ENCODE data around the gene IDUA. TPM values are rescaled to one million over a fixed set of nuclear protein-coding genes. Genes with fewer than 3 reads are reported as not detected.
"Not testable (repeated sequence)": the region's sequence is repeated elsewhere in the genome, so short reads cannot be mapped to it uniquely, and the experiment has no call there.

IDUA gene
- total and polyA plus RNA-seq, 12 donors = 4.6 to 13.3 (median 8.7) TPM

DNA sequence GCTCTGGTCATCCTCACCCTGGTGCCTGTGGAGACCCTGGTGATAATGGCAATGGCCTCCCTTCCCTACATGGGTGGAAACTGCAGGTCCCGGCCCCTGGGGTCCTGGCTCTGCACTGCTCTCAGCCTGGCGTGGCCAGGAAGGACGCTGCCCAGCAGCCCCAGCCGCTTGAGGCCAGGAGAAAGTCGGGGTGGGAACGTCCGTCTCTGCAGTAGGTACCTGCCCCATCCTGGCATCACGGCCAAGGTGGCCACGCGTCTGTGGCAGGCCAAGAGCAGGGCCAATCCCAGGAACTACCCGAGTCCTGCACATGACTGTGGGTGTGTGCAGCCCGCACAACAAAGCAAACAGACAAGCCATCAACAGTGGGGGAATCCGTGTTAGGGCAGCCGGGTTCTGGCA, 58.4 kb downstream of the IDUA start:
- no peaks in the 10 kb centered on the region for H3K36me3 ChIP-seq
- H3K27ac ChIP-seq = no peak overlapping the region
- 80 to 85% methylated on average over 14 of the region's 14 CpGs for whole genome bisulfite sequencing, 2 donors
- TF ChIP-seq, protein P1, sequence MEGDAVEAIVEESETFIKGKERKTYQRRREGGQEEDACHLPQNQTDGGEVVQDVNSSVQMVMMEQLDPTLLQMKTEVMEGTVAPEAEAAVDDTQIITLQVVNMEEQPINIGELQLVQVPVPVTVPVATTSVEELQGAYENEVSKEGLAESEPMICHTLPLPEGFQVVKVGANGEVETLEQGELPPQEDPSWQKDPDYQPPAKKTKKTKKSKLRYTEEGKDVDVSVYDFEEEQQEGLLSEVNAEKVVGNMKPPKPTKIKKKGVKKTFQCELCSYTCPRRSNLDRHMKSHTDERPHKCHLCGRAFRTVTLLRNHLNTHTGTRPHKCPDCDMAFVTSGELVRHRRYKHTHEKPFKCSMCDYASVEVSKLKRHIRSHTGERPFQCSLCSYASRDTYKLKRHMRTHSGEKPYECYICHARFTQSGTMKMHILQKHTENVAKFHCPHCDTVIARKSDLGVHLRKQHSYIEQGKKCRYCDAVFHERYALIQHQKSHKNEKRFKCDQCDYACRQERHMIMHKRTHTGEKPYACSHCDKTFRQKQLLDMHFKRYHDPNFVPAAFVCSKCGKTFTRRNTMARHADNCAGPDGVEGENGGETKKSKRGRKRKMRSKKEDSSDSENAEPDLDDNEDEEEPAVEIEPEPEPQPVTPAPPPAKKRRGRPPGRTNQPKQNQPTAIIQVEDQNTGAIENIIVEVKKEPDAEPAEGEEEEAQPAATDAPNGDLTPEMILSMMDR (IDR thresholded peaks at IDR 0.05) = no peak
- H3K4me1 ChIP-seq = peaks cover 2 to 40% (median 23%) of the 10 kb centered on the region in 9 donors
- intact Hi-C loops (cut with DNase I) = no loop called here
- no peak overlapping the region for H3K4me3 ChIP-seq
- no peaks in the 10 kb centered on the region for H3K9me3 ChIP-seq
- DNase-seq (no peak), ATAC-seq (no peak)
- H3K27me3 ChIP-seq = peaks cover 0 to 62% (median 48%) of the 10 kb centered on the region in 7 donors

DNA sequence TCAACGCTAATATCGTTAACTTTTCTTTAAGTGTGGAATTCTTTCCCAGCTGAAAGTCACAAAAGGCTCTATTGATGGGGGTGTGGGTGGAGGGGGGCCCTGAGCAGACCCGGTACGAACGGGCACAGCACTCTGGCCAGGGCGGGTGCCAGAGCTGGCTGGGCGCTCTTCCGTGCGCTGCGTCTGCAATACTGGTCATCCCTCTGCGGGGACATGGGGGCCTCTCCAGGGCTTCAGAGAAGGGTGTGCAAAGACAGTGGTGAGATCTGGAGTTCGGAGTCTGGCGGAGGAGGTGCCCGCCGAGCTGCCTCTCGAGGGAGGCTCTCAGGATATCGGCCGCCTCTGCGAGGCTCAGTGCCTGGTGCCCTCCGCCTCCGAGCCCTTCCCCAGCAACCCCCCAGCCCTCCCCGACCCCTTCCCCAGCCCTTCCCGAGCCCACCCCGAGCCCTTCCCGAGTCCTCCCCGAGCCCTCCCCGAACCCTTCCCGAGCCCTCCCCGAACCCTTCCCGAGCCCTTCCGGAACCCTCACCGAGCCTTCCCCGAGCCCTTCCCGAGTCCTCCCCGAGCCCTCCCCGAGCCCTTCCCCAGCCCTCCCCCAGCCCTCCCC, 58.9 kb downstream of the IDUA start:
- ATAC-seq (no peak), DNase-seq (no peak)
- Histone ChIP-seq H3K36me3 (no peaks in the 10 kb centered on the region), H3K9me3 (no peaks in the 10 kb centered on the region), H3K27me3 (peaks cover 0 to 61% (median 48%) of the 10 kb centered on the region in 7 donors), H3K4me1 (peaks cover 2 to 39% (median 23%) of the 10 kb centered on the region in 9 donors), H3K4me3 (no peak overlapping the region), H3K27ac (no peak overlapping the region)
- 77 to 82% methylated on average over 26 to 36 of the region's 36 CpGs for WGBS, 2 donors
- intact Hi-C loops (cut with DNase I) = no loop called here
- TF ChIP-seq, protein P1 (IDR thresholded peaks at IDR 0.05) = no peak

DNA sequence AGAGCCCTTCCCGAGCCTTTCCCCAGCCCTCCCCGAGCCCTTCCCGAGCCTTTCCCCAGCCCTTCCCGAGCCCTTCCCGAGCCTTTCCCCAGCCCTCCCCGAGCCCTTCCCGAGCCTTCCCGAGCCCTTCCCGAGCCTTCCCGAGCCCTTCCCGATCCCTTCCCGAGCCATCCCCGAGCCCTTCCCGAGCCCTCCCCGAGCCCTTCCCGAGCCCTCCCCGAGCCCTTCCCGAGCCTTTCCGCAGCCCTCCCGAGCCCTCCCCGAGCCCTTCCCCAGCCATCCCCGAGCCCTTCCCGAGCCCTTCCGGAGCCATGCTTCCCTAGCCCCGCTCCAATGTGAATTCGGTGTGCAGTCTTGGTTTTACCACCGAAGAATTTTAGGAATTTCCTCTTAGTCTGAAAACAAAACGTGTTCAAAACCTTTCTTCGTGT, 59.8 kb downstream of the IDUA start:
- H3K27me3 ChIP-seq = peaks cover 0 to 66% (median 46%) of the 10 kb centered on the region in 7 donors
- H3K9me3 ChIP-seq; H3K36me3 ChIP-seq; intact Hi-C loops (cut with DNase I): not testable (repeated sequence)
- WGBS, 2 donors = 18 to 21% methylated on average over 29 of the region's 29 CpGs
- DNase-seq (peak; percentile 78 to 81), ATAC-seq (peak in 7 of 8 donors; percentile 28 to 64 (median 40))
- peak overlapping the region in 6 of 10 donors; percentile 4 to 27 (median 20) for H3K4me3 ChIP-seq
- peak overlapping the region in 2 of 10 donors; percentile 44 to 56 for H3K27ac ChIP-seq
- peaks cover 2 to 30% (median 23%) of the 10 kb centered on the region in 9 donors for H3K4me1 ChIP-seq

DNA sequence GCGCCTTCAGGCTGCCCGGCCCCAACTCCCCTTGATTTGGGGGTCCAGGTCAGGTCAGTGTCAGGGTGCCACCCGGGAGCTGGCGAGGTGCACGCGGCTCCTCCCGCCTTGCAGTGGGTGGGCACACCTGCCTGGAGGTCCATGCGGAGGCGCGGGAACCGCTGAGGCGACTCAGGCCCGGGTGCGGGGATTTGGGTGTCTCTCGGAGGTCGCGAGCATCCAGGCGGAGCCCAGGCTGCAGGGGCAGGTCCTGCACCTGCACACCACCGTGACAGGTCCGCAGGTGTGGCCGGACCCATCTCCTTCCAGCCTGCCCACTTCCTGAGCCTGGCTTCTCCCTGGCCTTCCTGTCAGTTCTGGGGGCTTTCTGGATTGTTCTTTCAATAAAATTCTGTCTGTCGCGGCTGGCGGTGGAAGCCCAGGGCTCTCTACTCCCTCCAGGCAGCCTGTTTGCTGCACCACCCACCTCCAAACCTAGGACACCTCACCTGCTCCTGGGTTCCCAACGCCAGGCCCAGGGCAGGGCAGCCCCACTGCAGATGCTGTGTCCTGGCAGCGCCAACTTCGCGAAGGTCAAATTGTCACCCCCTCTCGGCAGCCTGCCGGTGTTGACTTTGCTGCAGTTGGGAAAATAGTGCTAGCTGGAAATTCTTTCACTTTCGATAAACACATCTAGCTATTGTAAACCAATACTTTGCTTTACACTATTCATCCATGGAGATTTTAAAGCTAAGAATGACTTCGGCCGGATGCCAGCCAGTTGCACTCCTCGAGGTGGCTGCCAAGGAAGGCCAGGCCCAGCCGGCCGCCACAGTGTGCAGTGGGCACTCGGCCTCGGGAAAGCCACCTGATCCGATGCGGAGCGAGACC, 60.5 kb downstream of the IDUA start:
- Histone ChIP-seq H3K4me3 (peak overlapping the region in 7 of 10 donors; percentile 4 to 27 (median 17)), H3K27ac (peak overlapping the region in 2 of 10 donors; percentile 44 to 56), H3K36me3 (no peaks in the 10 kb centered on the region), H3K9me3 (no peaks in the 10 kb centered on the region), H3K27me3 (peaks cover 0 to 68% (median 52%) of the 10 kb centered on the region in 7 donors), H3K4me1 (peaks cover 2 to 28% (median 21%) of the 10 kb centered on the region in 9 donors)
- intact Hi-C loops (cut with DNase I) = no loop called here
- ATAC-seq = no peak
- WGBS, 2 donors = 64 to 68% methylated on average over 41 of the region's 41 CpGs
- TF ChIP-seq, protein P1 (IDR thresholded peaks at IDR 0.05) = no peak
- peak in 1 of 2 donors; percentile 17 for DNase-seq
